NCI-H526 treated with DMSO at 0.1 percent for 48 hours (cell line): Measurements from ENCODE around the gene SERPINF2.
"Not testable (repeated sequence)": the region's sequence is repeated elsewhere in the genome, so short reads cannot be mapped to it uniquely, and the experiment has no call there.

ENCODE experiments used
- DNase-seq: peaks from one replicate; lab custom pipeline; 2025; lab: John Stamatoyannopoulos, UW

Gene SERPINF2

GRCh38 chr17:1716076-1716911 lies 26.4 kb upstream of the SERPINF2 start:
- DNase-seq: peak; percentile 97

- peak; percentile 81 for DNase-seq
Measured at GRCh38 chr17:1716912-1717695, 25.6 kb upstream of the SERPINF2 start.

- DNase-seq: no peak
Measured at GRCh38 chr17:1718362-1719165, 24.1 kb upstream of the SERPINF2 start.

GRCh38 chr17:1720856-1721386 lies 21.8 kb upstream of the SERPINF2 start:
- no peak for DNase-seq

GRCh38 chr17:1722022-1722421 lies 20.6 kb upstream of the SERPINF2 start:
- not testable (repeated sequence) for DNase-seq

GRCh38 chr17:1724351-1724868 lies 18.3 kb upstream of the SERPINF2 start, which contains the start of gene WDR81:
Gene WDR81 (plus strand): TSS chr17:1724704. CDS start chr17:1724960, 256 bp downstream.
- DNase-seq: no peak

GRCh38 chr17:1724869-1725641 lies 17.6 kb upstream of the SERPINF2 start:
- no peak for DNase-seq

- no peak for DNase-seq
Measured at GRCh38 chr17:1725642-1726511, 16.8 kb upstream of the SERPINF2 start.

- no peak for DNase-seq
Measured at GRCh38 chr17:1726626-1727257, 15.9 kb upstream of the SERPINF2 start.

GRCh38 chr17:1727258-1727789 lies 15.3 kb upstream of the SERPINF2 start:
- DNase-seq: no peak

GRCh38 chr17:1727876-1728630 lies 14.6 kb upstream of the SERPINF2 start:
- no peak for DNase-seq

GRCh38 chr17:1729966-1730325 lies 12.7 kb upstream of the SERPINF2 start:
- DNase-seq: no peak

GRCh38 chr17:1730326-1731193 lies 12.1 kb upstream of the SERPINF2 start:
- DNase-seq: no peak

GRCh38 chr17:1731194-1731506 lies 11.5 kb upstream of the SERPINF2 start:
- DNase-seq: no peak

GRCh38 chr17:1732241-1732832 lies 10.3 kb upstream of the SERPINF2 start:
- no peak for DNase-seq

GRCh38 chr17:1732833-1733321 lies 9.8 kb upstream of the SERPINF2 start:
- DNase-seq: no peak

GRCh38 chr17:1733759-1734158 lies 8.9 kb upstream of the SERPINF2 start:
- DNase-seq: no peak
